H1 (cell line): ENCODE data around the gene AMMECR1L. TPM values are rescaled to one million over a fixed set of nuclear protein-coding genes. Genes with fewer than 3 reads are reported as not detected.
A peak's percentile ranks its signal among the peaks of the same experiment; 100 is the strongest.

Source experiments
- CTCF ChIA-PET: fragments of 300-600 bp; sonication (Branson Sonifier 250); formaldehyde crosslinking; loops from one replicate; lab custom pipeline; 2021; ENCODE audit not compliant: partially characterized antibody; lab: Charles Lee
- POLR2A ChIA-PET: fragments of 300-600 bp; sonication (Branson Sonifier 250); formaldehyde crosslinking; loops from one replicate; lab custom pipeline; 2021; ENCODE audit warnings: inconsistent platforms; ENCODE audit not compliant: partially characterized antibody; lab: Charles Lee
- DNase-seq, 2 experiments: peaks; one replicate each; pipeline versions ENCODE4 v3.0.0 to v3.0.0-alpha.2; 2010 to 2022; ENCODE audit warnings: low spot score in 2 of 2, low read depth in 1 of 2, mixed read lengths in 1 of 2
- FAIRE-seq: peaks from 2 replicates; lab custom pipeline; 2011; peaks lifted over from hg19 to GRCh38; lab: Jason Lieb, UNC
- H2AFZ ChIP-seq: 2 replicates; pipeline ENCODE4 v1.8.1; 2012; ENCODE audit warnings: low read length, inconsistent platforms
- H2AK5ac ChIP-seq: 2 replicates; pipeline ENCODE4 v1.6.1; 2013; ENCODE audit warnings: low read depth, low read length
- H2BK120ac ChIP-seq: replicated peaks from 2 replicates; pipeline ENCODE3; 2013; ENCODE audit warnings: low read depth, low read length, inconsistent platforms
- H2BK12ac ChIP-seq: 2 replicates; pipeline ENCODE4 v1.6.1; 2013; ENCODE audit warnings: low read depth, low read length
- H2BK15ac ChIP-seq: 2 replicates; pipeline ENCODE4 v1.6.1; 2013; ENCODE audit warnings: low read length
- H2BK20ac ChIP-seq: 2 replicates; pipeline ENCODE4 v1.6.1; 2013; ENCODE audit warnings: low read length
- H2BK5ac ChIP-seq: 2 replicates; pipeline ENCODE4 v1.6.1; 2013; ENCODE audit warnings: low read depth, low read length
- H3K14ac ChIP-seq: 2 replicates; pipeline ENCODE4 v1.6.1; 2013; ENCODE audit warnings: inconsistent platforms; ENCODE audit not compliant: insufficient read length
- H3K18ac ChIP-seq: 2 replicates; pipeline ENCODE4 v1.6.1; 2013; ENCODE audit warnings: low read length; ENCODE audit errors: extremely low read depth
- H3K23ac ChIP-seq: 2 replicates; pipeline ENCODE4 v1.6.1; 2013; ENCODE audit warnings: inconsistent platforms; ENCODE audit not compliant: insufficient read length
- H3K23me2 ChIP-seq: 2 replicates; pipeline ENCODE4 v1.6.1; 2013; ENCODE audit warnings: low read depth, low read length
- H3K27ac ChIP-seq: 2 replicates; pipeline ENCODE4 v1.6.1; 2011; ENCODE audit warnings: low read depth, low read length, inconsistent platforms
- H3K27me3 ChIP-seq, 4 experiments: replicated peaks in 1 of 4; 1 replicate in 1 of 4; 2 replicates in 3 of 4; pipeline versions ENCODE4 v1.6.1 to v1.8.1; 2011 to 2013; ENCODE audit warnings: low read length in 3 of 4, mild to moderate bottlenecking in 3 of 4, inconsistent platforms in 2 of 4, mixed read lengths in 2 of 4, moderate library complexity in 1 of 4; ENCODE audit not compliant: control insufficient read depth in 3 of 4, insufficient read depth in 3 of 4; ENCODE audit errors: extremely low read depth in 1 of 4
- H3K36me3 ChIP-seq, 4 experiments: 2 replicates each; pipeline versions ENCODE4 v1.6.1 to v1.8.1; 2011 to 2013; ENCODE audit warnings: mild to moderate bottlenecking in 4 of 4, low read length in 3 of 4, moderate library complexity in 2 of 4, control low read depth in 1 of 4, inconsistent platforms in 1 of 4; ENCODE audit not compliant: insufficient read depth in 4 of 4, control insufficient read depth in 2 of 4
- H3K4ac ChIP-seq: replicated peaks from 2 replicates; pipeline ENCODE3; 2013; ENCODE audit warnings: low read length, low read depth, mixed read lengths, inconsistent platforms; ENCODE audit not compliant: insufficient read length
- H3K4me1 ChIP-seq, 4 experiments: replicated peaks in 1 of 4; 1 replicate in 1 of 4; 2 replicates in 3 of 4; pipeline versions ENCODE4 v1.6.1 to v1.8.1; 2011 to 2013; ENCODE audit warnings: low read length in 3 of 4, inconsistent platforms in 2 of 4, mixed read lengths in 1 of 4; ENCODE audit not compliant: insufficient read depth in 4 of 4, control insufficient read depth in 3 of 4
- H3K4me2 ChIP-seq, 2 experiments: 2 replicates each; pipeline versions ENCODE4 v1.6.1 to v1.8.1; 2011 to 2013; ENCODE audit warnings: low read depth in 2 of 2, low read length in 2 of 2, control low read depth in 1 of 2, inconsistent platforms in 1 of 2, mild to moderate bottlenecking in 1 of 2; ENCODE audit not compliant: insufficient read depth in 1 of 2
- H3K4me3 ChIP-seq, 4 experiments: fragments of 200-600, 300-600 bp in 1 of 4; sonication (generic), shearing (Covaris generic), sonication (Bioruptor Twin) in 1 of 4; 2 replicates each; pipeline versions ENCODE4 v1.5.1 to v1.8.1; 2011 to 2016; ENCODE audit warnings: low read length in 4 of 4, low read depth in 3 of 4, control low read depth in 2 of 4, inconsistent platforms in 2 of 4, mild to moderate bottlenecking in 2 of 4, mixed read lengths in 1 of 4, moderate library complexity in 1 of 4; ENCODE audit not compliant: insufficient read depth in 2 of 4; ENCODE audit errors: extremely low read depth in 1 of 4
- H3K56ac ChIP-seq: replicated peaks from 2 replicates; pipeline ENCODE3; 2013; ENCODE audit warnings: low read depth, mild to moderate bottlenecking, mixed read lengths, low read length, inconsistent platforms; ENCODE audit not compliant: insufficient read length
- H3K79me1 ChIP-seq: 2 replicates; pipeline ENCODE4 v1.6.1; 2013; ENCODE audit warnings: low read depth, low read length, control low read depth
- H3K79me2 ChIP-seq, 2 experiments: 2 replicates each; pipeline versions ENCODE4 v1.6.1 to v1.8.1; 2012 to 2013; ENCODE audit warnings: low read length in 2 of 2, mild to moderate bottlenecking in 2 of 2, inconsistent platforms in 1 of 2; ENCODE audit not compliant: insufficient read depth in 2 of 2, control insufficient read depth in 1 of 2
- H3K9ac ChIP-seq, 4 experiments: replicated peaks in 1 of 4; 1 replicate in 1 of 4; 2 replicates in 3 of 4; pipeline versions ENCODE4 v1.6.1 to v1.8.1; 2011 to 2013; ENCODE audit warnings: low read depth in 3 of 4, low read length in 3 of 4, control low read depth in 2 of 4, mild to moderate bottlenecking in 2 of 4, moderate library complexity in 2 of 4, inconsistent platforms in 1 of 4; ENCODE audit errors: extremely low read depth in 1 of 4
- H3K9me3 ChIP-seq, 2 experiments: 2 replicates each; pipeline versions ENCODE4 v1.6.1 to v1.8.1; 2012 to 2013; ENCODE audit warnings: mild to moderate bottlenecking in 2 of 2, moderate library complexity in 2 of 2, control low read depth in 1 of 2, inconsistent platforms in 1 of 2, low read depth in 1 of 2, low read length in 1 of 2, mixed read lengths in 1 of 2; ENCODE audit not compliant: insufficient read depth in 2 of 2
- H4K20me1 ChIP-seq, 2 experiments: replicated peaks in 1 of 2; 2 replicates each; pipeline versions ENCODE3 to v1.8.1; 2011 to 2013; ENCODE audit warnings: inconsistent platforms in 2 of 2, low read length in 2 of 2, mild to moderate bottlenecking in 1 of 2; ENCODE audit not compliant: insufficient read depth in 2 of 2, control insufficient read depth in 1 of 2
- H4K5ac ChIP-seq: 2 replicates; pipeline ENCODE4 v1.6.1; 2013; ENCODE audit warnings: low read length, low read depth, mixed read lengths, inconsistent platforms; ENCODE audit not compliant: insufficient read length
- H4K8ac ChIP-seq: 2 replicates; pipeline ENCODE4 v1.8.0; 2013; ENCODE audit warnings: mild to moderate bottlenecking, moderate library complexity, low read length, inconsistent platforms; ENCODE audit not compliant: insufficient read depth; ENCODE audit errors: extremely low read depth
- H4K91ac ChIP-seq: replicated peaks from 2 replicates; pipeline ENCODE3; 2013; ENCODE audit warnings: low read length, mixed read lengths, inconsistent platforms; ENCODE audit not compliant: insufficient read length
- CEBPB ChIP-seq: IDR thresholded peaks from 2 replicates; pipeline ENCODE4 v1.6.1; 2012; ENCODE audit warnings: low read depth, low read length
- CHD1 ChIP-seq: IDR thresholded peaks from 2 replicates; pipeline ENCODE4 v1.6.1; 2012; ENCODE audit warnings: low read depth, low read length, improper control_type of control experiment
- WGBS, 2 experiments: shearing (Covaris generic) in 1 of 2; methylation state at CpG; one replicate each; pipeline versions ENCODE4 v1.1.6 to v1.1.7; 2013 to 2015; ENCODE audit warnings: low lambda C conversion rate in 2 of 2, mixed read lengths in 2 of 2, inconsistent platforms in 1 of 2, low coverage in 1 of 2, missing lambda C conversion rate in 1 of 2; ENCODE audit not compliant: insufficient replicate concordance in 2 of 2, insufficient coverage in 1 of 2, insufficient read length in 1 of 2; ENCODE audit errors: extremely low coverage in 1 of 2, missing lambda C conversion rate in 1 of 2; 5-methylcytosine and 5-hydroxymethylcytosine counted together
- polyA plus RNA-seq, 7 experiments: library from polyadenylated mRNA; depleted of rRNA in 3 of 7; stranded (reverse) in 5 of 7; unstranded in 2 of 7; fragments of >200 nt in 5 of 7; fragments of 200-250 nt in 2 of 7; gene quantifications; 1 replicate in 5 of 7; 2 replicates in 1 of 7; 4 replicates in 1 of 7; pipeline versions ENCODE4 v1.2.1 to v1.2.3, GENCODE V29; 2011 to 2013; ENCODE audit warnings: missing spikeins in 2 of 7, mixed read lengths in 2 of 7
- total RNA-seq: library from RNA; stranded (reverse); fragmentation: NEBNext Ultra II Directional; extraction: Animal tissue kit (Norgen Biotek cat#: 25700); gene quantifications from 2 replicates; pipeline ENCODE4 v1.2.1, GENCODE V29; 2021

AMMECR1L gene
- total and polyA plus RNA-seq, 2 of the 8 experiments (the other 6 are each of a cell fraction or from before 2014, with no cell fraction given) = 10.1 to 18.8 TPM

GRCh38 chr2:127852388-127852787 lies 33.4 kb downstream of the AMMECR1L start:
- Histone ChIP-seq H2BK12ac (no peak overlapping the region), H3K9ac (no peak overlapping the region), H3K23ac (no peak overlapping the region), H2BK20ac (no peak overlapping the region), H4K5ac (no peak overlapping the region), H3K18ac (no peak overlapping the region), H3K4ac (no peak overlapping the region), H3K14ac (no peak overlapping the region), H3K36me3 (peaks cover 4 to 54% (median 20%) of the 10 kb centered on the region in 4 experiments), H3K4me2 (no peak overlapping the region), H4K20me1 (peaks cover 2 to 20% of the 10 kb centered on the region in 2 experiments), H2BK5ac (no peak overlapping the region), H3K23me2 (peaks cover 4% of the 10 kb centered on the region; the same call in 1 of the 2 replicates), H2BK15ac (no peak overlapping the region), H3K56ac (no peak overlapping the region), H3K79me2 (peaks cover 11 to 66% of the 10 kb centered on the region in 2 experiments), H2AK5ac (no peak overlapping the region), H3K4me1 (peaks cover 0 to 3% (median 1%) of the 10 kb centered on the region in 4 experiments; a peak in 2 of 7 replicates), H2BK120ac (no peak overlapping the region), H4K91ac (no peak overlapping the region), H2AFZ (no peak overlapping the region), H3K79me1 (peaks cover 17% of the 10 kb centered on the region), H4K8ac (no peak overlapping the region), H3K27ac (no peak overlapping the region), H3K4me3 (no peak overlapping the region), H3K9me3 (no peaks in the 10 kb centered on the region), H3K27me3 (no peaks in the 10 kb centered on the region)
- POLR2A ChIA-PET = interaction anchor here (1.8 kb wide), 1 partner anchor 10 kb away, joined by 5 read pairs; no protein-coding TSS in a partner anchor
- TF ChIP-seq CEBPB = peak; percentile 91
- no peak for TF ChIP-seq CHD1
- CTCF ChIA-PET = interaction anchor here (0.6 to 0.8 kb wide), 2 partner anchors 8 kb away, joined by 3 read pairs; no protein-coding TSS in a partner anchor
- DNase-seq (no peak), FAIRE-seq (no peak)
- WGBS, 2 experiments = 96% methylated on average over 8 of the region's 8 CpGs; no CpG with 5 or more reads in 1 of the 2 experiments
